Upper lobe of left lung (tissue), 4 donors: ENCODE data around the gene PEX5L.

Experiments used
- CTCF ChIP-seq, 6 experiments: fragments of 450-650 bp in 4 of 6; fragments of 200-600 bp in 2 of 6; sonication (generic) in 2 of 6; IDR thresholded peaks; one replicate each; pipeline ENCODE4 v1.5.1; 2016 to 2019; ENCODE audit warnings: antibody characterized with exemption in 6 of 6
- POLR2A ChIP-seq, 4 donors: fragments of 450-650 bp; IDR thresholded peaks; one replicate each; pipeline ENCODE4 v1.5.1; 2016 to 2017; ENCODE audit warnings: antibody characterized with exemption in 4 of 4, mild to moderate bottlenecking in 2 of 4

DNA sequence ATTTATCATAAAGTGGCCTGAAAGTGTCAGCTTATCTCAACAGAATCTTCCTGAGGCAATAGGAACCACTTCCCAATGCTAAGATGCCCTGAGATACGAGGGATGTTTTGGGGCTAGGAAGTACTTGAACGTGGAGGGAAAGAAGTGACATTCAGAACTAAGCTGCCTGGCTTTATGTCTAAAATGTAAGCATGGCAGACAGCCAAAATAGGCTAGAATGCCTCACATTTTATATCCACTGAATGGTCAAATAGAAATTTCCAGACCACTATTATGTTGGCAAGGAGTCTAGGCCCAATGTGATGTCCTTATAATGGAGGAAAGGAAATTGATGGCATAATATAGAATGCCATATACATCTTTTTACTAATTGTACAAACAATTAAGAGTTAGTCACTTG lies 154.9 kb downstream of the PEX5L start:
- TF ChIP-seq POLR2A (IDR thresholded peaks at IDR 0.05) (no peak), CTCF (IDR thresholded peaks at IDR 0.05) (no peak)
